ENCODE data around the gene RPL28.

Gene RPL28

GRCh38 chr19:55353803-55354697 is 31.7 kb upstream of the RPL28 start:
- DNase-seq = peak; percentile 70 to 75

- no peak for DNase-seq
These were observed 31.0 kb upstream of the RPL28 start, which contains the start of gene COX6B2 for GRCh38 chr19:55354698-55355212. Gene COX6B2, minus strand, starts transcription at chr19:55354719. Its CDS starts 198 bp downstream, at chr19:55354521.

DNA sequence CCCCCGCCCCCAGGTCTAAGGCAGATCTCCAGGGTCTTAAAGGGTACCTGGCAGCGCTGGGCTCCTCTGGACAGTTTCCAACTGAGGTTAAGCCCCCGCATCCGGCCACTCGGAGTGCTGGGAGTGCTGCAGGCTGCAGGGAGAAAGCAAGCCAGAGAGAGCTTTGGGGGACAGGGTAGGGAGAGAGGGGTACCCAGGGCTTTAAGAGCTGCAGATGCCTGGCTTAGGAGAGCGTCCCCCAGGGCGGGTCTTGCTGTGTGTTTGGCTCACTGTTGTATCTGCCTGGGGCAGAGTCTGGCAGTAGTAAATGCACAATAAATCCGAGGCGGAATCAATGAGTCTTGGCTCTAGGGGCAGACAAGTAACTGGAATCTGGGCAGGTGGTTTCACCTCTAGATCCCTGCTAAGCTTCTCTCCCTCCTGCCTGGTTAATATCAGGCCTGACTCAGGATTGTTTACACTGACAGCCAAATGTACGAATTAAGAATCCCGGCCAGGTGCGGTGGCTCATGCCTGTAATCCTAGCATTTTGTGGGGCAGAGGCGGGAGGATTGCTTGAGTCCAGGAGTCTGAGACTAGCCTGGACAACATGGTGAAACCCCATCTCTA is 30.4 kb upstream of the RPL28 start:
- DNase-seq = no peak

DNA sequence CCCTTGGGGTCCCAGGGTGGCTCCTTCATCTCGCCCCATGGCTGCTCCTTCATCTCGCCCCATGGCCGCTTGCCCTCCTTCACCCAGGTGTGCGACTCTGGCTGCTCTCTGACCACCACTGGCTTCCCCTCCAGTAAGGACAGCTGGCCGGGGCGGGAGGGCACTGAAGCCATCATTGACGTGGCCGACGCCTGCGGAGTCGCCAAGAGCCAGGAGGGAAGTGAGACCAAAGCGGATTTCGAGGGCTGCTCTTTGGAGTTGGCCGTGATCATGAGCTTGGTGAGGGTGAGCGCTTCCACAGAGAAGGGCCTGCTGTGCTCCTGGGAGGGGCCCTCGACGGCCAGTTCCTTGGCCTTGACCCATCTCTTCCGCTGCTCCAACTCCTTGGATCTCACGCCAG is 27.2 kb upstream of the RPL28 start:
- no peak for DNase-seq

GRCh38 chr19:55358943-55359908 is 26.5 kb upstream of the RPL28 start:
- DNase-seq = no peak

DNA sequence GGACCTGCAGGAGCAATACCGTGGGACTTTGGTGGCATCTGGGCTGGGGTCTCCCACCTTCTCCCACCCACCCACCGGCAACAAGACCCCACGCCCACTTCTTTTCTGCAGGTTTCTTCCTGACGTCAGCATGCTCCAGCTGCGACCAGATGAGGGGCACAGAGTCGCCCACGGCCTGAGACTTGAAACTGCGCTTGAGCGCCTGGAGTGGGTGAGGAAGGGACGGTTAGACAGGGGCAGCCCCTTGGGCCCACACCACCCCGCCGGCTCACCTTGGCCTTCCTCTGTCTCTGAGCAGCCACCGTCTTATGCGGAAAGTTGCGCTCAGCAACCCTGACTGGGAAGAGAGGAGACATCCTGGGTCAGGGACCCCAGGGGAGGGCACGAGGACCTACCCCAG is 24.8 kb upstream of the RPL28 start:
- no peak for DNase-seq

GRCh38 chr19:55362174-55362989 is 23.4 kb upstream of the RPL28 start:
- no peak for DNase-seq

GRCh38 chr19:55362990-55363716 is 22.6 kb upstream of the RPL28 start, which contains the start of gene GARIN5B:
Gene GARIN5B, minus strand, starts transcription at chr19:55363260. Its CDS starts 194 bp downstream, at chr19:55363066.
- DNase-seq = no peak

- no peak for DNase-seq
These were observed 20.5 kb upstream of the RPL28 start for GRCh38 chr19:55365245-55365644.

DNA sequence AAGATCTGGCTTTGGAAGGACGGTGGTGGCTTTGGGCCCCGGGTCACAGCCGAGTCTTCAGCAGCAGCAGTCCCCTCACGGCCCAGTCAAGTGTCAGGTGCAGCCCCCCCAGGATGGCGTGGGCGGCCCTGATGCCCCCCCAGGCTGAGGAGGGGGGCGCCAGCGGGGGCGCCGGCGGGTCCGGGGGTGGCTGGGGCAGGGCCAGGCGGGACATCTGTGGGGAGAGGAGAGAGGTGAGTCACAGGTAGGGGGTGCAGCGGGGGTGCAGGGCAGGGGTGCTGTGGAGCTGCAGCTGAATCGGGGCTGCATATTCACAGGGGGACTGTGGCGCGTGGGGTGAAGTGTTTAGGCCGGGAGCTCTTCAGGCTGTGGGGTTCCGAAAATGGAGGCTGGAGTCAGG is 19.8 kb upstream of the RPL28 start:
- DNase-seq = no peak

DNA sequence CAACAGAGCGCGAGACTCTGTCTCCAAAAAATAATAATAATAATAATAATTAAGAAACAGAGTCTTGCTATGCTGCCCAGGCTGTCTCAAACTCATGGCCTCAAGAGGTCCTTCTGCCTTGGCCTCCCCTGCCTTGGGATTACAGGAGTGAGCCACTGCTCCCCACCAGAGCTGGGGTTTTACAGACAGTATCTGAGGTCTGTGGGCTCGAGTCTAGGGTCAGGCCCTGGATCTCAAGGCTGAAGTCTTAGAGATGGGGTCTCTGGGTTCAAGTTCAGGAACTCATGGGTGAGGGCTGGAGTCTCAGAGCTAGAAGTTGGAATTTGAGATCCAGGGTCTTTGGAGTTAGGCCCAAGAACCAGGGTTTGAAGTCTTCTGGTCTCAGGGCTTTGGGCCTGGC is 18.9 kb upstream of the RPL28 start:
- DNase-seq = no peak

DNA sequence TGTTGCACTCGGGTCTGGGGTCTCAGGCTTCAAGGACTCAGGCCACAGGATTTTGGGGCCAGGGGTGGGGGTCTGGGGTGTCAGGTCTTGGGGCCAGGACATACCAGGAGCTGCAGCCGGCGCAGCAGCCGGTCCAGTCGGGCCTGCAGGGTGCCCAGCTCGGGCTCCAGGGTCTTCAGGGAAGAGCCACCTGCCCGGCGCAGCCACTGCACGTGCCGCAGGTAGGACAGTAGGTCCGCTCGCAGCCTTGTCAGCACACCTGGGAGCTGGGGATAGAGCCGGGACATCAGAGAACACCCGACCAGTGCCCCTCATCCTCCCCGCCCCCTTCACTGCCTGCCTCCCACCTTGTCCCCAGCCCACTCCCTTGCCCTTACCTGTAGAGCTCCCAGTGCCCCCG is 17.6 kb upstream of the RPL28 start:
- no peak for DNase-seq

DNA sequence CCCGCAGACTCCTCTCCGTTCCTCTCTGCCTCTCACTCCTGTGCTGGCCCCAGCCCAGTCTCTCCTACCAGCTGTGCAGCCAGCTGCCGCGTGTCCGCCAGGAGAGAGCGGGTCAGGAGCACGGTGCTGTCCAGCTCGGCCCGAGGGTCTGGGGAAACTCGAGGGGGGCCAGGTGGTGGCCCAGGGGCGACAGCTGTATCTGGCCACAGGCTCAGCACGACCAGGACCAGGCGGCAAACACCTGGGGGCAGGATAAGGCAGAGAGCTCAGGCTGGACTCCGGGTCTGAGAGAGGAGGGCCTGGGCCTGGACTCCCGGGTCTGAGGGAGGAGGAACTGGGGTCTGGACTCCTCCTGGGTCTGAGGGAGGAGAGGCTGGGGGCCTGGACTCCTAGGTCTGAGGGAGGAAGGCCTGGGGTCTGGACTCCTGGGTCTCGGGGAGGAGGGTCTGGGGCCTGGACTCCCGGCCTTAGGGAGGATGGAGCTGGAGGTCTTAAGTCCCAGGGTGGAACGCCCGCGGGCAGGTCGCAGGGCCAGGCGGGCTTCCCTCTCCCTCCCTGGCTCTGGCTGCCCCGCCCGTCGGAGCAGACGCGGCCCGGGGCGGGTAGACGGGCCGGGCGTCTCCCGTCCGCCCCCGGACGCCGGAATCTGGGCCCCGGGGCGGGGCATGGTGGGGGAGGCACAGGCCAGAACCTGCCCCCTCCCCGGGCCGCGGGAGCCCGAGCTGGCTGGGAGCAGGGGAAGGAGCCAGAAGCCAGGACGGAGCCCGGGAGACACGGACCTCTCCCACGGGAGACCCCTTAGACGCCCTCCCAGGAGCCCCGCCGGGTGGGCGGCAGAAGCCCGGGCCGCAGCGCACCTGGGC is 16.8 kb upstream of the RPL28 start:
- no peak for DNase-seq

DNA sequence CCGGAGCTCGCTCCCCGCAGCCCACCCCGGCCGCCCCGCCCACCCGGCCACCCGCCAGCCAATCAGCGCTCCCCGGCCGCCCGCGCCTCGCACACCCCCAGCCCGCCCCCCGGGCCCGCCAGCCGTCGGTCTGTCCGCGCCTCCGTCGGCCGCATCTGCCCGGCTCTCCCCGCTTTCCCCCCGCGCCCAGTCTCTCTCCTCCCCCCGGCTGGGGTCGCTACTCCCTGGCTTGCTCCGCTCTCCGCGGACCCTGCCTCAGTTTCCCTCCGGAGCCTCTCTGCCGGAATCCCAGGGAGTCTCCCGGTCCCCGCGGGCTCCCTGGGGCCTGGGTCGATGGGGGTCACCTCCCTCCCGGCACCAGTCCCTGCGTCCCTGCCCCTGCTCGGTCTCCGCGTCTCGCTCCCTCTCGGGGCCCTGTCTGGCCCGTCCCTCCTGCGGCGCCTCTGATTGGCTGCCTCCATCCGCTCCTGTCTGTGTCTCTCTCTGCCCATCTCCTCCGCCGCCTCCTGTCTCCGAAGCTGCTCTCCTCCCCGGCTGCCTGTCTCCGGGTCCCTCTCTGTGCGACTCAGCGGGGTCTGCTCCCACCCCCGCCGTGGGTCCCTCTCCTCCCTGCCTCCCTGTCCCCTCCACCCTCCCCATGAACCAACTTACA is 16.0 kb upstream of the RPL28 start:
- peak; percentile 33 to 46 for DNase-seq

DNA sequence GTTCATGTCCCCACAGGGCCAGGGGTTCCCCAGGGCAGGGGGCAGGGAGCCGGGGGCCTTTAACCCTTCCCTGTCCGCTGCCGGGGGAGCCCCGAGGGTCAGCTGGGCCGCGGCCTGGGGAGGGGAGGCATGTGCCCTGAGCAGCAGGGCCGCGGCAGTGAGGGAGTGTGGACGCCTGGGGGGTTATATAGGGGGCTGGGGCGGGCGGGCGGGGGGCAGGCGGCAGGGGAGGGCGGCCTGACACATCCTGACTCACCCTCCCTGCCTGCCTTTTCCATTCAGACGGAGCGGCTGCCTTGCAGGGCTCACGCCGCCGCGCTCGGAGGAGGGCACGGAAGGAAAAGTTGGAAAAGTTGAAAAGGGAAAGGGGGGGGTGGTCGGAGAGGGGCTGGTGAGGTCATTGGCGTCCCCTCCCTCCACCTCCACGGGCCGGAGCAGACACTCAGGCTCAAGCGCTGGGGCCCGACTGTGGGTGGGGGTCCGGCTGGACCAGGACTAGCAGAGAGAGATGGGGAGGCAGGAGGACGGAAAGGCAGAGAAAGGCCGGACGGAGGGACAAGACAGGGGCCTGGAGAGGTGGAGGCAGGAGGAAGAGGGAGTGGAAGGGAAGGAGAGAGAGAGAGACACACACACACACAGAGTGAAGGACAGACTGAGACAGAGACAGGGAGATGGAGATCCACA is 15.3 kb upstream of the RPL28 start, which contains the start of gene IL11:
IL11 (minus strand) TSS at position 159 of the 684 bp plus-strand sequence; CDS start at position 6, 153 bp downstream.
- DNase-seq = no peak

GRCh38 chr19:55372316-55373081 is 13.2 kb upstream of the RPL28 start:
- no peak for DNase-seq

GRCh38 chr19:55373306-55373992 is 12.3 kb upstream of the RPL28 start:
- no peak for DNase-seq

Measured in activated CD4-positive, alpha-beta T cell treated with anti-CD3 and anti-CD28 coated beads, Interleukin-2, amount 50 U/mL, for 48 hours (primary cell).